ENCODE data around the gene TRIM71.

- TF ChIP-seq CTCF (IDR thresholded peaks at IDR 0.05; ENCODE audit: borderline replicate concordance, extremely low read depth, low read length, poor library complexity, severe bottlenecking) (no peak), EZH2 (IDR thresholded peaks at IDR 0.05; ENCODE audit: borderline replicate concordance, low read depth, low read length, severe bottlenecking) (no peak)
Observed at GRCh38 chr3:32862247-32862935, 44.6 kb downstream of the TRIM71 start.

Measured in DND-41 (cell line).